ENCODE data around the gene IRAK2.

IRAK2 gene

GRCh38 chr3:10192953-10193691, 28.4 kb downstream of the IRAK2 start:
- peak; percentile 94 for DNase-seq

- no peak for DNase-seq
Measured at GRCh38 chr3:10193692-10194327, 29.1 kb downstream of the IRAK2 start.

GRCh38 chr3:10194328-10195071, 29.8 kb downstream of the IRAK2 start:
- DNase-seq, result no peak

GRCh38 chr3:10195366-10196089, 30.8 kb downstream of the IRAK2 start:
- DNase-seq, result no peak

- DNase-seq, result peak; percentile 87
Measured at GRCh38 chr3:10196389-10197052, 31.8 kb downstream of the IRAK2 start.

GRCh38 chr3:10198226-10198625, 33.5 kb downstream of the IRAK2 start:
- DNase-seq, result no peak

GRCh38 chr3:10198761-10199649, 34.3 kb downstream of the IRAK2 start:
- peak; percentile 57 for DNase-seq

- peak; percentile 33 for DNase-seq
Measured at GRCh38 chr3:10204921-10205320, 40.2 kb downstream of the IRAK2 start.

GRCh38 chr3:10205451-10206165, 40.9 kb downstream of the IRAK2 start:
- DNase-seq, result peak; percentile 92

GRCh38 chr3:10206166-10206511, 41.4 kb downstream of the IRAK2 start:
- no peak for DNase-seq

GRCh38 chr3:10213156-10213792, 48.6 kb downstream of the IRAK2 start:
- peak; percentile 77 for DNase-seq

GRCh38 chr3:10215578-10216368, 51.1 kb downstream of the IRAK2 start:
- no peak for DNase-seq

- DNase-seq, result no peak
Measured at GRCh38 chr3:10217359-10217758, 52.6 kb downstream of the IRAK2 start.

- DNase-seq, result no peak
Measured at GRCh38 chr3:10219737-10220136, 55.0 kb downstream of the IRAK2 start.

- no peak for DNase-seq
Measured at GRCh38 chr3:10223676-10224639, 59.2 kb downstream of the IRAK2 start.

GRCh38 chr3:10224794-10225665, 60.3 kb downstream of the IRAK2 start:
- DNase-seq, result peak; percentile 71

GRCh38 chr3:10226293-10226692, 61.6 kb downstream of the IRAK2 start:
- DNase-seq, result no peak
